ENCODE data around the gene CEP164.

Gene CEP164

DNA sequence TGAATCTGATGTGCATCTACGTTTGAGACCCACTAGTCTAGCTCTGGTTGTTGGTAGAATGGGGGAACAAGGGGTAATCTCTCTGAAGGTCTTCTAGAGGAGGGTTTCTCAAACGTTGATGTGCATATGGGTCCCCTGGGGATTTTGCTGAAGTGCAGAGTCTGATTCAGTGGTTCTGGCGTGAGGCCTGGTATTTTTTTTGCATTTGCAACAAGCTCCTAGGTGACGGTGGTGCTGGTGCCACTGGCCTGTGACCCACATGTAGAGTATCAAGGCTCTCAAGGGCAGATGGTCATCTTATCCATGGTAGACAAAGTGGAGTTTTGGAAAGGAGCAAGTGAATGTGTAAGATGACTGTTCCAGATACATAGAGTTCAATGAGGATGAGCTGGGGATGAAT, 97.1 kb downstream of the CEP164 start:
- no peak for FAIRE-seq

DNA sequence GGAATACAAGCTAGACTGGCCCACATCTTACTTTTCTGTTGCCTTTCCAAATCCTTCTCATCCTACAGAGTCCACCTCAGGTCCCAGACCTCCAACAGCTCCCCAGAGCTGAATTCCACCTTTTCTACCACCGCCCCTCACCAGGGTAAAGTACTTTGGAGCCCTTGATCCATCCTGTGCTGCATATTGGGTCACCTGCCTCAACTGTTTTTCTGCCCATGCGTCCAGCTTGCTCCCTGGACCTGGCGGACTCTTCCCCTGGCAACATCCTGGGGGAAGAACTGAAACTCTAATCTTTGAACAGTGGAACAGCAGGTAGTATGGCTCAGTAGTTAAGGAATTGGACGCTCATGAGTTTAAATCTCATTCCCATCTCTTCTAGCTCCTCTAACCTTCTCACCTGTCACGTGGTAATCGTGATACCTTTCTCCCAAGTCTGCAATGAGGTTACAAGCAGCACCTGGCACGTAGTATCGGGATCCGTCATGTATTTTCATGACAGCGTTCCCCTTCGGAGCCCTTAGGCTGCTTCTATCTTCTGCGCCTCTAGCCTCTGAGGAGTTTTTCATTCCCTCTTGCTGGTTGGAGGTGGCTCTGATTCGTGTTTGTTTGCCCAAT, 98.1 kb downstream of the CEP164 start:
- FAIRE-seq: no peak

DNA sequence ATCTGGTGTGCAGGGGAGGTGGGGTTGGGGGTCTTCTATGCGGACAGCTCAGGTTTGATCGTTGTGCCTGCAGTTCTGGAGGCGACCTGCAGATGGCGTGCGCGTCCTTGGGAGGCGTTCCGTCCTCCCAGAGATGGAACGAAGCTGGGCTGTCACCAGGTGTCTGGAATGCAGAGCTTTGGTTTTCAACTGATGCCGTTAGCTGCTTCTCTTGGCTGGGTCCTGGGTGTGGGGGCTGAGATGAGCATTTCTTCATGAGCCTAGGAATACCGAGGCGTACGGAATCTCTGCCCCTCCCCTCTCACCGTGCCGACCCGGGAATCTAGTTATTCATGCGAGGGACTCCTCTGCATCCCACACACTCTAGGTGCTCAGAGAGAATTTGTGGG, 98.6 kb downstream of the CEP164 start:
- FAIRE-seq: no peak

DNA sequence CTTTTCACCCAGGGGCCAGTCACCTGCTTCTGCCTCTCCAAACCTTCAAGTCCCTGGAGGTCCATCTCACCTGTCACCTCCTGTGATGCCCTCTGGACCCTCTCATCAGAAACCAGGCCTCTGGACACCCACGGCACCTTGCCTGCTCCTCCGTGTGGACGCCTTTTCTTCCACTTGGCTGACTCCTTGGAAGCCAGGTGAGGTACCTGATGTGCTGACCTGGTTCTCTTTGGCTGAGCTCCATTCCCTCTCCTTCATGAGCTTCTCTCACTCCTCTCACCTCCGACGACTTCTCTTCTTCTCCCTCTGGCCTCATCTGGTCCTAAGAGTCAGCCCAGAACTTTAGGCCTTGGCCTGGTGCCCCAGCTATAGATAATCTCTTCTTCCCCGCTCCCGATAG, 99.3 kb downstream of the CEP164 start:
- no peak for FAIRE-seq

DNA sequence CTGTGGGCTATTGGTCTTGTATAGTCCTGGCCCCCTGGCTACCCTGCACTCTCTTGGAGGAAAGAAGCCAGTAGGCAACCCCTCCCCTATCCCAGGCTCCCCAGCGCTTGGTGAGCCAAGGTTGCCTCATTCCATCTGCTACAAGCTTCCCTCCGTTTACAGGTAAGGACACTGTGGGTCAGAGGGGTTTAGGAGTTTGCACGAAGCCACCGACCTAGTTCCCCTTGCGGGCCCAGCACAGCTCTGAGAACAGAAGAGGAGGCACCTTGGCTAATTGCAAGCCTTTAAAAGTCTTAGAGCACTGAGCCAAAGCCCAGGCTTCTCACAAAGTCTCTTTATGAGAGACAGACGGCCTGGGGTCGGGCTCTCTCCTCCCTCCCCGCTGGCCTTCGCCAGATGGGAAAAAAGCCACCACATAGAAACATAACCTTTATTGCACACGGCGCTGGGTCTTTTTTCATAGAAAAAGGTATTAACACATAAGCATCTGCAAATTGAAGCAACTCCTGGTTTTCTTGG, 99.8 kb downstream of the CEP164 start:
- no peak for FAIRE-seq

DNA sequence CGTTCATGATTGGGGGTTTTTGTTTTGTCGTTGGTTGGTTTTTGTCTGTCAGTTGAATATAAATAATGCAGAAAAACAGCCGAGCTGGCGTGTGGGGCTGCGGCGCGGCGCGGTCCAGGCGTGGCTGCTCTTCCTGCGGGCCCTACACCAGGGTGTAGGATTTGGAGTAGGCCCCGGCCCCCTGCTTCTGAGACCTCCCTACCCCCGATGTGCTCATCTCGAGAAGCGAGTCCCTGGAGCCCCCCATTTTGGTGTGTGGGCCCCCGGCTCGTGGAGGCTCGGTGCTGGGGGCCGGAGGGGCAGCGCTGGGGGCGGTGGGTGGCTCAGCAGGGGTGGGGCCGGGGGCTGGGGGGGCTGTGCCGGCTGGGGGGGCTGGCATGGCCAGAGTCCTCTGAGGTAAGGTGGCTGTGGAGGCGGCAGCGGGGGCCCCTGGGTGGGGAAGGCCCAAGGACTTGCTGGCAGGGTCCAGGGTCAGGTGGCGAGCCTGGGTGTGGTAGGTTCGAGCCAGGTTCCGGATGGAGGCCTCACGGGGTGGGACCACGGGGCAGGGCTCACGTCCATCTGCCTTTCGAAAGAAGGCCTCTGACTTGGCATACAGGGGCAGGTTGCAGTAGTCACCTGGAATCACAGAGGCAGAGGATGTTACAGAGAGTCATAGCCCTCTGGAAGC, 100.7 kb downstream of the CEP164 start:
- FAIRE-seq: no peak

DNA sequence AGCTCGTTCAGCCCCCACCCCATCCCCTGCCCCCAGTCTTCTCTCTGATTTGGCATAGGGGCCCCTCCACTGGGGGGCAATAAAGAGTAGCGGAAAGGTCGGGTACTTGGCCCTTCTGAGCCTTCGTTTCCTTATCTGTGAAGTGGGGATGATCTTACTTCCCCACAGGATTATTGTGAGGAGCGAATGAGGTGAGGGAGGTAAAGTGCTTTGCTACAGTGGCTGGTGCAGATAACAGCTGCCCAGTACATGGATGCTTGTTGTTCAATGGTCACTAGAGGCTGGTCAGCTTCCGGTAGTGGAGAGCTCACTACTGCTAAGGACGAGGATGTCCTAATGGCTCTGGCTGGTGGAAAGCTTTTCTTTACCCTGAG, 101.2 kb downstream of the CEP164 start:
- FAIRE-seq: no peak

DNA sequence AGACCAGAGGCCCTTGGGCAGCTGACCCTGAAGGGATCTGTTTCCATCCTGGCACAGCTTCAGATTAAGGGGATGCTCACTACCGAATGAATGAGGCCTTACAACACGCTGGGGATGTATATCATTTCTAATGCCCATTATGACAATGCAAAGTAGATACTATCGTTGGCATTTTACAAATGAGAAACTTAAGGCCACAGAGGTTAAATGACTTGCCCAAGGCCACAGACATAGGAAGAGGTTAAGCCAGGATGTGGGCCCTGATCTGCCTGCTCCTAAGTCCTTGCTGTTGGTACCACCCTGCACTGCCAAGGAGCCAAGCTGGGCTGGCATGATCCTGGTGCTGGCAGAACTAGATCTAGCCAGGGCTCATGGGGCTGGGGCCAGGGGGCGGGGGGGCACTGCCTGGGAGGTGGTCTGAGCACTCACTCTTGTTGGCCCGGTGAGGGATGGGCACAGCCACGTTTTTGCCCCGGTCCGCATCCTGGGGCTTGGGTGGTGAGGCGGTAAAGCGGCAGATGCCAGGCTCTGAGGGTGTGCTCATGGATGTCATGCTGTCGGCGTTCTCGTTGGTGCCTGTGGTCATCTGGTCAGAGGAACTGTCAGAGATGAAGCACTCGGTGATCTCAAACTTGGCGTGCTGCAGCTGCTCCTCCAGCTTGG, 102.8 kb downstream of the CEP164 start:
- no peak for FAIRE-seq

DNA sequence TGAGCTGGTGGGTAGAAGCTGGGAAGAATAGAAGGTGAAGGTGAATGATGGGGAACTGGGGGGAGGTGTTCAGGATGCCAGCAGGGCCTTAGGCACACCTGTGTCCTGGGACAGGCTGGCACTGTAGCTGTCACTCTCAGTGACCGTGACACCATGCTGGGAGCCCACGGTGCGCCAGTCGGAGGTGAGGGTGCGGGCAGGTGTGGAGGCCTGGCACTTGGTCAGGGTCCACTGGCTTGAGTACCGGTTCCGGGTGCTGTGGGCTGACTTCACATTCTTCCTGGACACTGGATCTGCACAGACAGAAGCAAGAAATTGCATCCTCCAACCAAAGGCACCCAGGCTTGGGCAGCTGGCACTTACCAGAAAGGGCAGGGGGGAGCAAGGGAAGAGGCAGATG, 103.8 kb downstream of the CEP164 start:
- no peak for FAIRE-seq

DNA sequence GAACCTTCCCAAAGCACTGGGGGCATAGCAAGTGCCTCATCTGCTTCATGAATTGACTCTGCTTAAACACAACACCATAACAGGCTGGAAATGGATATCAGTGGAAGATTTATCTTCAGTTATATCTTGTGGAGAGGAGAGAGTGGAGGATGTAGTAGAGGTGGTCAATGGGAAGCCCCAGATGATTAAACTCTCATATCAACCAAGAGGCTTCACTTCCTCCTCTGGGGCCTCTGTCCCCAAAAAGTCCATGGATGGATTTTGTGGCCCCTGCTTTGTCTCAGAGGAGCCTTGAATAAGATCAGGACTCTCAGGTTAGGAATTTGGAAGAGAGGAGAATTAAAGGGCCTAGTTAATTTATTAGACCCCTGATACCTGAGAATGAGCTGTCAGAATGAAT, 106.1 kb downstream of the CEP164 start:
- FAIRE-seq: no peak

DNA sequence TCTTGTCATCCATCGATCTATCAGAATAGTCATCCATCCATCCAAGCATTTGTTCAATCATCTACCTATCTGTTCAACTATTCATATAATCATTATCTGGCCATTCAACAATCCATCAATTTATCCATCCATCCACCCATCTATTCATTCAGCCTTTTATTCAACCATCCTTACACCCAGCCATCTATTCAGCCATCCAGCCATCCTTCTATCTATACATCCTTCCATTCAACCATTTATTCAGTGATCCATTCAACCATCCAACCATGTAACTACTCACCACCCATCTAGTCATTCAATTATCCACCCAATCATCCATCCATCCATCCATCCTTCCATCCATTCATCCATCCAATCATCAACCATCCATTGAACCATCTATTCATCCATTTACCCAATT, 106.8 kb downstream of the CEP164 start:
- FAIRE-seq: no peak

DNA sequence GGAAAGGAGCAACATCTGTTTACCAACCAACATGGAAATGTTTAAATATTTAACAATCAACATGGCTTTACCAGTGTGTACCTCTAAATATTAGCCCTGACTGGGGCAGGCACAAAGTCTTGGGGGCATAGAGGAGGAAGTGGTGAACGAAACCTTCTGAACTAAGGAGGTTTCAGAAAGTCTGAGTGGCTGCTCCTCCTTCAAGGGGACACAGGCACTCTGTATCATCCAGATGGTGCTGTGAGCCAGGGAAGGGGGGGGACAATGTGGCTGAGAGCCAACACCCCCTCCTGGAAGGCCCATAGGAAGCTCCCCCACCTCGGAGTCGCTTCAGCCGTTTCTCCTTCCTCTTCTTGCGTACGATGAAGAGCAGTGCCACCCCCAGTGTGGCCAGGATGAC, 107.7 kb downstream of the CEP164 start:
- FAIRE-seq: no peak

DNA sequence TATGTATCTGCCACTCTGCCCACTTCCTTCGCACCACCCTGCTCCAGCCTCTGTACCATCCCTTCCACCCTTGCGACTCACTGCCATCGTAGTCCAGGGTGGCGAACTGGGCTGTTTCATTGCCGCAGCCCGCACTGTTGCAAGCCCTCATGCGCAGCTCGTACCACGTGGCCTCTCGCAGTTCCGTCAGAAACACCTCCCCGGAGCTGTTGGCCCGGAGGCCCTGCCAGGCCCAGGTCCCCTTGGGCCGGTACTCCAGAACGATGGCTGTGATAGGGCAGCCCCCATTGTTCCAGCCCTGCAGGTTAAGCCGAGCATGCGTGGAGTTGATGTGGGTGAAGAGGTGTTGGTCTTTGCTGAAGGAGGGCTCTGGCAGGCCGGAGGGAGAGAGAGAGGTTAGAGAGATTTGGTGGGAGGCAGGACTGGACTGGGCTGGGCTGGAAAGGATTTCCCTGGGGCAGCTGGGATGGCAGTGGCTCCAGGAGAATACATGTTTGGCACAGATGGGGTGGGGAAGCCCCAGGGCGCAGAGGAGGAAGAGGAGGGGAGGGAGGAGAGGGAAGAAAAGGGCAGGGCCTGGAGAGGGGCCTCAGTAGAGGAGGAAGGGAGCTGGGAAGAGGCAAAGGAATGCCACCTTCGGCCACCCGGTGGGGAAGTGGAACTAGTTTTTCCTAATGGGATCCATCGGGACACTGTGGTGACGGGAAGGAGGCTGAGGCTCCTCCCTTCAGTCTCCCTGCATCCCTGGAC, 109.6 kb downstream of the CEP164 start:
- FAIRE-seq: no peak

DNA sequence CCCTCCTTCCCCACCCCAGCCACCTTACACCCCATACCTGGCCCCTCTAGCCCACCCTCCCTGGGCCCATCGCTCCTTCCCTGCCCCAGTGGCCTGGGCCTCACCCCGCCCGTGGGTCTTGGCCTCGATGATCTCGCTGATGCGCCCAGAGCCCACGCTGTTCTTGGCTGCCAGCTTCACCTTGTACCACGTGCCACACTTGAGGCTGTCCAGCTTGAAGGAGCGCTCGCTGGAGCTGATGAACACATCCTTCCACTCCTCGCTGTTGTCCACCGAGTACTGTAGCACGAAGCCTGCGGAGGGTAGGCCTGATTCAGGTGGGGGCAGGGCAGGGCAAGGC, 110.1 kb downstream of the CEP164 start:
- no peak for FAIRE-seq

DNA sequence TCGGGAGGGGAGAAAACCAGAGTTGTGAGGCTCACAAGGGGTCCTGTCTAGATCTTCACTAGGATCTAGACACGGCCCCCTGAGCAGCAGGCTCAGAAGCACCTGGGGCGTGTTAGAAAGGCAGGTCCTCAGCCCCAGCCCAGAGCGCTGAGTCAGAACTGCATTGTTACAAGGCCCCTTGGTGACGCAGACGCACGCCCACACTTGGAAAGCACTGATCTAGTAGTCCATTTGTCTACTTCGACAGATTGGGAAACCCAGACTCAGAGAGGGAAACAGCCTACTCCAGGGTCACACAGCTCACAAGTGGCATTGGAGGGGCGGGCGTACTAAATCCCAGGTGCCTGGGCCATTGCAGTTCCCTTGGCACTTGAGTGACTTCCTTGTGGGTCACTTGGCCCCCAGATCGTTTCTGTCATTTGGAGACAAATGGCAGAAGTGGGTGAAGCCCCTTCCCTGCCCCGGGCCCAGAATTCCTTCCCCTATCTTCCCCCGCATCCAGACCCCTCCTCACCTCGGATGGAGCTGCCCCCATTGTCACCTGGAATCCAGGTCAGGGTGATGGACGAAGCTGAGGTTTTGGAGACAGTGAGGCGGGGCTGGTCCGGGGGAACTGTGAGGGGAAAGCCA, 110.8 kb downstream of the CEP164 start:
- no peak for FAIRE-seq

DNA sequence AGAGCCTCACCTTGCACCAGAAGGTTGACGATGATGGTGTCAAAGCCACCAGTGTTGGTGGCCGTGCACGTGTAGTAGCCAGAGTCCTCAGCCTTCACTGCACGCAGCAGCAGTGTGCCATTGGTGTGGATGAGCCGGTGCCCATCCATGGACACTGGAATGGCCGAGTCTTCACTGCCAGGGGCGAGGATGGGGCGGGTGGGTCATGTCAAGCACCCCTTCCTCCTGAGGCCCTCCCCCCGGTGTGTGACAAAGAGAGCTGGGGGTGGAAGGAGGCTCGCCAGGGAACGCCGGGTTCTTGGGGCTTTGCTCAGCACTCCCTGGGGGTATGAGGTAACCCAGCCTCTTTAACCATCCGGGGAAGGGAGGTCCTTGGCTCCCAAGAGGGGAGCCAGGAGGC, 111.6 kb downstream of the CEP164 start:
- FAIRE-seq: no peak

DNA sequence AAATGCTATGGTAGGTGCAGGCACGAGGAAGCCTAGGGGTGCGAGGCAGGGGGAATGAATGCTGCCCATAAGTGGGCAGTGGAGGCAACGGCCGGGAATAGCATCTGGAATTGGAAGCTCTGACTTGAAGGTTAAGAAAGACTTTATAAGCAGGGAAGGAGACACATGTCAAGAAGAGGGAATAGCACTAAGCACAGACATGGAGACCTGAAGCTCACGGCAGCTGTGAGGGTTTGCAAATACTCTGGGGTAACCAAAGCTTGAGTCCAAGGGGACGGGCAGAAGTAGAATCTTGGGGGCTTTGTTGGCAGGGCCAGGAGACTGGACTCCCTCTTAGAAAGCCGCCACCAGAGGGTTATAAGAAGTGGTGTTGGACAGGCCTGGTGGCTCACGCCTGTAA, 112.6 kb downstream of the CEP164 start:
- FAIRE-seq: no peak

DNA sequence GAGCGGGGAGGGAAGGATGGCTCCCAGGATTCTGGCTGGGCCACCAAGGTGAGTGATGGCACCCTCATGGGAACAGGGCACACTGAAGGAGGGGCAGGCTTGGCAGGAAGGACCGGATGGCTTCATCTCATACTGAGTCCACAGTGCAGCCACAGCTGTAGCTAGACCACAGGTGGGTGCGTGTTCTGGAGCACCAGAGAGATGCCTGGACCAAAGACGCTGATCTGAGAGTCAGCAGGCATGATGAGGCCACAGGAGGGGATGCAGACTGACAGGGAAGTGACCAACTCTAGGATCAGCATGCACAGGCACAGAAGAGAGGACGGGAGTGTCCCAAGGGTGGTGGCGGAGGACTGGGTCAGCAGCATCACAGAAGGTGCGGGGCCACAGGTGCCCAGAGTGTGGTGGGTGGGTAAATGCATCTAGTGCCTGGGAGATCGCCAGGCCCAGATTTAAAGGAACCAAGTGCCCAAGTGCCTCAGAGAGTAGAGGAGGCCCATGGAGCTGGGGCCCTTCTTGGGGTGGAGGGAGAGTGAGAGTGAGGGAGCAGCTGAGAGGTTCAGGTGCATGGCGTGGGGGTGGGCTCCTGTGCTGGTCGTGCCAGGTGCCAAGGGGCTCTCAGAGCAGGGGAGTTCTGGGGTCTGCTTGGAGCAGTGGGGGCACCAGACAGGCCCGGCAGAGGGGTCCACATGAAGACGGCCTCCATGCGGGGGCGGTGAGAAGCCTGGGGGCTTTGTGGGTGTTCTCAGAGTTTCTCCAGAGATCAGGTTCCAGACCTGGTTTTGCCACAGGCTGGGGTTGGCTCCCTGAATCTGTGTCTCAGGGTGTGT, 113.7 kb downstream of the CEP164 start:
- FAIRE-seq: no peak

DNA sequence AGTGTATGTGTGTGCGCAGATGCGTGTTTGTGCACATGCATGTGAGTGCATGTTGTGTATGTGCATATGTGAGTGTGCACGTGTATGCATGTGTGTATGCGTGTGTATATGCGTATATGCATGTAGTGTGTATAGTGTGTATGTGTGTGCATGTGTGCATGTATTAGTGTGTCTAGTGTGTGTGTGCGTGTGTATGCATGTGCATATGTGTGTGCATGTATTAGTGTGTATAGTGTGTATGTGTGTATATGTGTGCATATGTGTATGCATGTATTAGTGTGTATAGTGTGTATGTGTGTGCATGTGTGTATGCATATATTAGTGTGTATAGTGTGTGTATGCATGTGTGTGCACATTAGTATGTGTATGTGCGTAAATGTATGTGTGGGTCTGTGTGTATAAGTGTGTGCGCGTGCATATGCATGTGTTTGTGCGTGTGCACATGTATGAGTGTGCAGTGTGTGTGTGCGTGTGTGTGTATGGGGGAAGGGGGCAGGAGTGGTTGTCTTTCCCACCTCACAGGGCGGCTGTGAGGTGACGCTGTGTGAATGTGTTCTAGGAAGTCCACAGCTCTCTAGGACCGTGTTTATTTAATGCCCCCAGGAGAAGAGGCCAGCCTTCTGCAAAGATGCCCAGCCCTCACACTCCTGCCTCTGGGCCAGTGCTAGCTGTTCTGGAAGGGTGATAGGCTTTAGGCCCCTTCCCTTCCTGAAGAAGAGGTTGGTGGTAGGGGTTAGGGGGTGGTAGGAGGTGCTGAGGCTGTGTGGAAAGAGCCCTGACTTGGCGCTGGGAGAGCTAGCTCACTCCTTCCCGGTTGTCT, 114.6 kb downstream of the CEP164 start:
- no peak for FAIRE-seq

DNA sequence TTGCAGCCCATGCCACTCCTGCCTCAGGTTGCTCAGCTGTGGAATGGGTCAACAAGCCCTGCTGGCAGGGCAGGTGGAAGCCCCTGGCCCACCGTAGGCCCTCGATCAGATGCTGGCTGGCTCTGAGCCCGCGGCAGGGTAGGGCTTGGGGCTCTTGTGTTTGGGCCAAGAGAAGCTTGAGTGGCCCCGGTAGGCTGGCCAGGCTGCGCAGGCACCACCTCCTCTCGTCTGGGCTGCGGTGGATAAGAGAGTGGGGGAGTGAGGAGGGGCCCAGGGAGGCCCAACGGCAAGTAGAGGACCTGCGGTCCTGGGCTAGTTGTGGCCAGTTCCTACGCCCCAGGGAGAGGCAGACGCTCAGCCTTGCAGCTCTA, 115.2 kb downstream of the CEP164 start:
- no peak for FAIRE-seq

Data from G401.6 (cell line).